NCI-H526 treated with DMSO at 0.1 percent for 48 hours (cell line): ENCODE measurements around the gene SGIP1.

ENCODE experiments used
- DNase-seq: peaks from one replicate; lab custom pipeline; 2025; lab: John Stamatoyannopoulos, UW

The SGIP1 gene

GRCh38 chr1:66606362-66607065, 72.6 kb downstream of the SGIP1 start:
- no peak for DNase-seq

- DNase-seq, result no peak
Observed at GRCh38 chr1:66607458-66607857, 73.5 kb downstream of the SGIP1 start.

GRCh38 chr1:66613187-66613586, 79.2 kb downstream of the SGIP1 start:
- DNase-seq, result no peak

DNA sequence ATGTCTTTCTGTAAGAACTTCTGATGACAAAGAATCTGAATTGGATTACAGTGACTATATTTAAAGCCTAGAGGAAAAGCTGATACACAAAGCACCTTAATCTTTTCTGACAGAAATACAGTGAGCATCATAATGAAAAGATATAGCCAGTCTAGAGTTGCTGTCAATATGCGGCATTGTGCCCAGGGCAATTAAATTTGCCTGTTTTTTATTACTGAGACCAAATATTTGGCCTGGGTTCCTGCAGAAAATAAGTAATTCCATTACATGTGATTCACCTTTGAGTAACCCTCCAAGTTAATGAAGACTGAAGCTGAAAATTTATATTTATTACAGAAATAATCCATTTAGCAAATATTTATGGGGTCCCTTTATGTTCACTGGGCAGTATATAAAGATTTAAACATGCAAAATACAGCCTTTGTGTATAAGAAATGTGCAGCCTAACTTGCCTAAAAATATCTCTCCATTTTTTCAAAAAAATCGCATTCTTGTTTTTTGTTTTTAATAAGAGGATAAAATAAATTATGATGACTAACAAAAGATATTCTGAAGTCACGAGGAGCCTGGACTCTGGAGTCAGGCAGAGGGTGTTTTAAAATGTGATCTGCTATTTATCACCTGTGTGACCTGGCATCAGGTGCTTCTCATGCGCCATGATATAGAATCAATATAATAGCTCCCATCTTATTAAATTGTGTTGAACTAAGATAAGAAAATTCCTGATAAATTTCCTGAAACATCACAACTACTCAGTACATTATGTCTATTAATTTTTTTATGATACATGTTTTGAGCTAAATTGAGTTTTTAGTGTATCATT, 83.6 kb downstream of the SGIP1 start:
- DNase-seq, result no peak

DNA sequence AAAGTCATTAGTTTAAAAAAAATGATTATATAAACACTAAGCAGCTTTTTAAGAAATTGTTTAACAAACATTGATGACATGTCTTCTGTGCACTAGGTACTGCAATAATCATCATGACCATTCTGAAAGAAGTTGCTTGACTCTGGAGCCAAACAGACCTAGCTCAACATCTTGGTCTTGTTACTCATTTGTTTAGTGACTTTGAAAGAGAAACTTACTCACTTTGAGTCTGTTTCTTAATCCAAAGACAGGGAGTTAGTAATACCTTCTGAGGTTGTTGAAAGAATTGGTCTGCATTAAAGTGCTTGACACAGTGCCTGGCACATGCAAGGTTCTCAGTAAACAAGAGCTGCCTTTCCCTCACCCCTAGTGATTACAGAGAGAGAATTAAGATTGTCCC, 84.4 kb downstream of the SGIP1 start:
- no peak for DNase-seq

GRCh38 chr1:66623812-66624211, 89.9 kb downstream of the SGIP1 start:
- DNase-seq, result no peak

DNA sequence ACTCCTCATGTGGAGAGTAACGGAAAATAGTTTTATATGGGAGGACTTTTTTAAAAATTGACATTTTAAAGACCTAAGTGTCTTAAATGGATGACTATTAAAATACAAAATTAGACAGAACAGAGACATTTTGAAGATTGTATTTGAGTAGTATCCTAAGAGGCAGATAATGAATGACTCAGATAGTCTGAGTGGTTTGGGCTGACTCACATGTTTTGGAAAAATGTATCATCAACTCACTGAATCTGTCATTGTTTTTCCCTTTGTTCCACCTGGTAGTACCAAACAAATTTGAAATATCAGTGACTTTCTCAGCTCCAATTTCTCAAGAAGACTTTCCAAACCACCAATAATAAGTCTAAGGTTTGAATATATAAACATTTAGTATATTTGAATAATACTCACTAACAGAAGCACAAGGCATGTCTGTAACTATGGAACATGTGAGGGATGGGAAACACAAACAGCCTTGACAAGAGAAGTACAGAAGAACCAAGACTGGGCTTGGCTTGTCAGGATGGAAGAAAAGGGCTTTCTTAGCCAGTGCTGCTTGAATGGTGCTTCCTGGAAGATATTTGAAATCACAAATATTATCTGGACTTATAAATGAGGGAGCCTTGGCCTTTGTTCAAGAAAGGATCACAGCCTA, 90.6 kb downstream of the SGIP1 start:
- peak; percentile 13 for DNase-seq

GRCh38 chr1:66626261-66626660, 92.3 kb downstream of the SGIP1 start:
- DNase-seq, result no peak

GRCh38 chr1:66628926-66629325, 95.0 kb downstream of the SGIP1 start:
- no peak for DNase-seq

GRCh38 chr1:66633159-66633558, 99.2 kb downstream of the SGIP1 start:
- no peak for DNase-seq

DNA sequence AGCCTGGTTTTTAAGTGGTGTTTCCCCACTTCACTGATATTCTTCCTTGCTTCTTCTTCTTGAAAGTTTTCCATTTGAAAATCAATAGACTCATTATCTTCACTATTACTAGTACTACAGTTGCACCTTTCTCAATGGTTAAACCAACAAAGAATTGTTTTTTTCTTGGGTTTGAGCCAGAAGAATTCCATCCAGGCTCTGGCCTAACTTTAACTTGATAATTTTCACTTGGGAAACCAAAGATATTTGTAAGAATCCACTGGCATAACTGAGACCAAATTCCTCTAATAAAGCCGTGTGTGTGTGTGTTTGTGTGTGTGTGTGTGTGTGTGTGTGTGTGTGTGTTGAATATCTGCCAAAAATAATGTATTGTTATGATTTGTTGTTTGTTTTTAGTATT, 103.2 kb downstream of the SGIP1 start:
- no peak for DNase-seq

GRCh38 chr1:66641891-66642473, 108.0 kb downstream of the SGIP1 start:
- DNase-seq, result no peak

- DNase-seq, result no peak
Observed at GRCh38 chr1:66642992-66643391, 109.0 kb downstream of the SGIP1 start.

GRCh38 chr1:66644331-66644730, 110.4 kb downstream of the SGIP1 start:
- DNase-seq, result no peak

DNA sequence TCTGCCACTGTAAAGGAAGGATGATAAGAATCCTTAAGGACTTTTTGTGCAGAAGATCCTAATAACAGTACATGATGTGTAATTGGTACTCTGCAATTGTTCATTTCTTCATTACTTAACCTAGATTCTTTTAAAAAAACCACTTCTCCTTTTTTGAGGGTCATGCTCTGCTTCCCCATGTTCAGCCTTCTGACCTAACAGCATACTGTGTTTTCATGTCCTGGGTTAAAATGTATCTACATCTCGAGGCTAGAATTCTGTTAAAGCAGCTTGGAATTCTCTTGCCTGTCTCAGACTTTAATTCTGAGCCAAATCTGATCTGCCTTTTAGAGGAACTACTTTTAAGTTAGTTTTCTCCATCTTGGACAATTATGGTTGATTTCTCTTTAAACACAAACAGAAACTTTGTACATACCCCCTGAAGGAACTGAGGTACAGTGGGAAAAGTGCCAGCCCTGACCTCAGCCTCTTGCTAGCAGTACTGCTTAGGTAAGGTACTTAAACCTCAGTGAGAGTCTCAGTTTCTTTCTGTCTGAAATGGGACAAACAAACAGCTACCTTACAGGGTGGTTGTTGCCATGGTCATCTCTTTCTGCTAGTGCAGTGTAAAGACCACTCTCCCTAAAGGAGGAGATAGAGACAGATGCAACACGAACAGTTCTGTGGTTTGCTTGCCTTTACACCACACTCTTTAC, 115.1 kb downstream of the SGIP1 start:
- DNase-seq, result no peak

DNA sequence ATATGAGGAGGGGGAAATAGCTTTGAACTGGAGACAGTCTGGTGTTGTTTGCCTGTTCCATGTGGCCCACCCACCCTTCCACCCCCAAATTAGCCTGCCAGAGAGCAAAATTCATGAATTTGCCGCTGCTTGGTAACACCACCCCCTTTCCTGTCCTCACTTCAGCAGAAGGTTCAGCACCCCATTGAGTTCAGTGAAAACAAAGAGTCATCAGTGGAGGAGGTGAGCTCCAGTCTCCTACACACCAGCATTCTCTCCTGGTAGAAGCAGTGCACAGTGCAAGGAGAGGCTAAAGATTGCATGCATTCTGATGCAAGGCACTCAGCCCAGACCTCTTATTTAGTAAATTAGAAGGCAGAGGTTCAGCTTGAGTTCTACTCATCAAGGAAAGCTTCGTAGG, 118.6 kb downstream of the SGIP1 start:
- DNase-seq, result no peak

DNA sequence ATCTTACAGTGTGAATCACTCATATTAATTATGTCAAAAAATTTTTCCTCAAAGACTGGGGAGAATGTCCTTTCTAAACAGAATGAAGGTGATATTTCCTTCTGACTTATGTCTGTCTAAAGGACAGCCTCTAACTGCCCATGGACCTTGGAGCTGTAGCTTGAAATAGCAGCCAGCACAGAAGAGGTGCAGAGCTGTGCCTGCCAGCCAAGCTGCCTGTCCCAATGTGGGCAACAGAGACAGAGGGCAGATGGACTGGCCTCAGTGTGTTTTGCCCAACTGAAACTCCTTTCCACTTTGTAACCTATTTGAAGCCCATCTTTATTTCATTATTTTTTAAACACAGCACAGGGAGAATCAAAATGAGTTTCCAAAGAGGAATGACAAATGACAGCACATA, 120.7 kb downstream of the SGIP1 start:
- DNase-seq, result no peak

DNA sequence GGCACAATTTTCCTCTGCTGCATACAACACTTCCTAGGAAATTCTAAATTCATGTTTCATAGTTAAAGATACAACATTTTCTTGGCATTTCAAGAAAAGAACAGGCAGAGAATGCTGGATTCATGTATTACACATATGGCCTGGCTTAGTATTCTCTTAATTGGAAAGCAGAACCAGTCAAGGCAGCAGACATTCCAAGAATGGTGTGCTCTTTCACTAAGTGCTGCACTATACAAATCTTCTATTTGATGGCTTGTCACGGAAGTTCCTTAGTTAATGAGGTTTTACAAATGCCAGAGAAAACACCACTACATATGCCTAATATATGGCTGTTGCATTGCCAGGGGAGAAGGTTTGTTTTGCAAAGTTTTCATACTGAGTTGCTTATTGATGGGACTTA, 137.5 kb downstream of the SGIP1 start:
- DNase-seq, result no peak

- no peak for DNase-seq
Observed at GRCh38 chr1:66676613-66677298, 142.8 kb downstream of the SGIP1 start.

DNA sequence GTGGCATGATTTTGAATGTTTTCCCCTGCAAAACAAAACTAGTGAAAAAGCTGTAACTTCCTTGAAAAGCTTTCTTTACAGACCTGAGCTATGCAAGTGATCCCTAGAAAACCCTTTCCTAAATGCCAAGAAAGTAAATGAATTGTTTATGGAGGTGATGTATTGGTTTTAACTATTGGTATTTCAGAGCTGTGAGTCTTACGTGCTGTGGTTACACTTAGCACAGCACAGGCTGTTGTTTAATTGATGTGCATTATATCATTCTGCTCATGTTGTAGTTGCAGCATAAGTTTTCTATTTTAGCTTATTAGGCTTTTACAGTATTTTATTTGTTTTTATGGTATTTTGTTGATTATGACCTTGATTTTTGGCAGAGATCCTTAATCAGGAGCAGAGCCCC, 144.2 kb downstream of the SGIP1 start:
- no peak for DNase-seq

DNA sequence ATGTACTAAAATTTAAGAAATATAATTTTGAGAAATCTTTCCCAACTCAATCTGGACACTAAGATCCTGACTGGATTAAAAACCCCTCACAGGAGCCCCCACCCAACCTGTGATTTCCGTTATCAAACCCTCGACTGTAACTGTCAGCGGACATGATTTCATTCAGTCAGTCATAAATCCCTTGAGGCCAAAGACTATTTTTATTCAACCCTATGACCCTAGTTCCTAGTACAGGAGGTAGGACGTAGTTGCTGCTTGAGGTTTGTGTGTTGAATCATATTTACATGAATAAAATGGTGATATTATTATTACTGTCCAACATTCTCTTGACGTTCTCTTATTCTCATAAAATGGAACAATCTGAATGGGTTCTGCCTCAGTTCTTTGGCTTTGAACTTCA, 145.2 kb downstream of the SGIP1 start:
- DNase-seq, result no peak

GRCh38 chr1:66681686-66682085, 147.7 kb downstream of the SGIP1 start:
- DNase-seq, result no peak
